ENCODE data around the gene DLGAP4. TPM values are rescaled to one million over a fixed set of nuclear protein-coding genes. Genes with fewer than 3 reads are reported as not detected.

The DLGAP4 gene
- total and polyA plus RNA-seq, 10 of the 15 experiments (the other 5 are each of a cell fraction or from before 2014, with no cell fraction given), result 0.42 to 43.3 (median 19.0) TPM

- H3K4me2 ChIP-seq (ENCODE audit: control insufficient read depth, insufficient read depth), result no peak overlapping the region
- no peaks in the 10 kb centered on the region for H4K20me1 ChIP-seq (ENCODE audit: control insufficient read depth, insufficient read depth)
- no peak for FAIRE-seq
- no peaks in the 10 kb centered on the region for H3K9me3 ChIP-seq (replicated peaks; ENCODE audit: control insufficient read depth, insufficient read depth, low read length)
- H3K27me3 ChIP-seq (replicated peaks in 1 of 2; ENCODE audit: control insufficient read depth in 2 of 2, insufficient read depth in 2 of 2, low read length in 1 of 2), result peaks cover 2 to 3% of the 10 kb centered on the region in 2 experiments; a peak in 3 of 4 replicates
- POLR2A ChIA-PET, result no interaction called here
- no peaks in the 10 kb centered on the region for H3K4me1 ChIP-seq (ENCODE audit: control insufficient read depth, insufficient read depth, low read length)
- SMC1A ChIA-PET (ENCODE audit: uncharacterized antibody, unreplicated experiment), result no interaction called here
- H3K79me2 ChIP-seq (ENCODE audit: control insufficient read depth, insufficient read depth, low read length), result no peaks in the 10 kb centered on the region
- no peak overlapping the region for H3K27ac ChIP-seq (ENCODE audit: control insufficient read depth, insufficient read depth)
- in situ Hi-C loops (cut with MboI) (no loop called here), intact Hi-C loops (cut with micrococcal nuclease; ENCODE audit: unreplicated experiment) (no loop called here)
- 44% methylated on average over 16 of the region's 16 CpGs for WGBS (ENCODE audit: insufficient coverage, insufficient replicate concordance, low lambda C conversion rate, missing lambda C conversion rate)
- no peak overlapping the region for H2AFZ ChIP-seq (ENCODE audit: control insufficient read depth, low read depth, low read length)
- BruUV-seq (replicated peaks), result no TSS peak
- no peak for TF ChIP-seq RAD21 (IDR thresholded peaks at IDR 0.05; ENCODE audit: insufficient read depth, low read depth, low read length)
- TF ChIP-seq MLLT1 (IDR thresholded peaks at IDR 0.05), result no peak
- no peak for TF ChIP-seq ETV6 (conservative IDR thresholded peaks at IDR 0.05 in 1 of 2, IDR thresholded peaks at IDR 0.05 in 1 of 2; ENCODE audit: borderline replicate concordance in 1 of 2, low read depth in 1 of 2)
- TF ChIP-seq RELB (IDR thresholded peaks at IDR 0.05; ENCODE audit: low read depth), result no peak
- no peak for TF ChIP-seq MEF2A (IDR thresholded peaks at IDR 0.05; ENCODE audit: insufficient read depth, low read depth, low read length)
- no peak for TF ChIP-seq NR2C2 (IDR thresholded peaks at IDR 0.05; ENCODE audit: borderline replicate concordance, control insufficient read depth, insufficient read length, low read depth)
- no peak for TF ChIP-seq CREB1 (IDR thresholded peaks at IDR 0.05; ENCODE audit: low read depth)
- TF ChIP-seq FOXK2 (IDR thresholded peaks at IDR 0.05), result no peak
- TF ChIP-seq ASH2L (IDR thresholded peaks at IDR 0.05; ENCODE audit: borderline replicate concordance, low read depth), result no peak
- no peak for TF ChIP-seq RCOR1 (conservative IDR thresholded peaks at IDR 0.05; ENCODE audit: low read depth, low read length)
- TF ChIP-seq ESRRA (IDR thresholded peaks at IDR 0.05; ENCODE audit: low read length), result no peak
- no peak for TF ChIP-seq BHLHE40 (IDR thresholded peaks at IDR 0.05; ENCODE audit: borderline replicate concordance in 1 of 2, low read depth in 2 of 2, low read length in 1 of 2)
- TF ChIP-seq TBL1XR1 (IDR thresholded peaks at IDR 0.05; ENCODE audit: low read depth, low read length), result no peak
- TF ChIP-seq YY1 (IDR thresholded peaks at IDR 0.05; ENCODE audit: low read depth, low read length), result no peak
- TF ChIP-seq SUZ12 (IDR thresholded peaks at IDR 0.05; ENCODE audit: unreplicated experiment), result no peak
- no peak for TF ChIP-seq ZBED1 (IDR thresholded peaks at IDR 0.05; ENCODE audit: borderline replicate concordance)
- DNase-seq (ENCODE audit: low read depth, low spot score), result no peak
- H3K9ac ChIP-seq (ENCODE audit: control insufficient read depth, insufficient read depth, low read length), result no peak overlapping the region
- H3K4me3 ChIP-seq, result no peak overlapping the region
- ATAC-seq, result no peak
- CTCF ChIA-PET, result interaction anchor here (0.6 kb wide), 1 partner anchor 324 kb away, joined by 3 read pairs; no protein-coding TSS in a partner anchor
- H3K36me3 ChIP-seq (ENCODE audit: control insufficient read depth in 2 of 2, insufficient read depth in 2 of 2, low read length in 1 of 2), result no peaks in the 10 kb centered on the region
- RAD21 ChIA-PET (ENCODE audit: unreplicated experiment), result interaction anchor here (0.6 kb wide), 1 partner anchor 64 kb away, joined by 3 read pairs; no protein-coding TSS in a partner anchor
Measured at GRCh38 chr20:36349384-36350170, 43.4 kb downstream of the DLGAP4 start.

Data from GM12878 (cell line).